HL-60 (cell line): Measurements from ENCODE around the gene PLXNA2.

Experiments used
- DNase-seq, 2 experiments: peaks; one replicate each; pipeline ENCODE4 v3.0.0-alpha.2; 2010 to 2020; ENCODE audit warnings: low read depth in 1 of 2, low spot score in 1 of 2
- H3K27ac ChIP-seq: fragments of 250-450 bp; sonication (Bioruptor Pico); replicated peaks from 2 replicates; pipeline ENCODE4 v1.5.1; 2020; ENCODE audit warnings: mild to moderate bottlenecking, moderate library complexity
- H3K27me3 ChIP-seq: fragments of 250-450 bp; sonication (Bioruptor Pico); 2 replicates; pipeline ENCODE4 v1.5.1; 2021; ENCODE audit warnings: mild to moderate bottlenecking, moderate library complexity; ENCODE audit not compliant: insufficient read depth, poor library complexity, severe bottlenecking
- H3K4me3 ChIP-seq: replicated peaks from 2 replicates; pipeline ENCODE4 v1.5.1; 2011; ENCODE audit warnings: mild to moderate bottlenecking, control low read depth, low read length; ENCODE audit not compliant: insufficient read depth
- CTCF ChIP-seq: IDR thresholded peaks from one replicate; pipeline ENCODE4 v1.5.1; 2011; ENCODE audit warnings: low read length, control low read depth, inconsistent platforms; ENCODE audit not compliant: insufficient read depth
- GABPA ChIP-seq: IDR thresholded peaks from 2 replicates; pipeline ENCODE4 v1.6.1; 2012; ENCODE audit warnings: low read depth
- POLR2AphosphoS5 ChIP-seq: IDR thresholded peaks from 2 replicates; pipeline ENCODE4 v1.6.1; 2012; ENCODE audit warnings: low read depth
- SPI1 ChIP-seq: IDR thresholded peaks from 2 replicates; pipeline ENCODE4 v1.6.1; 2012; ENCODE audit warnings: low read depth, mild to moderate bottlenecking, borderline replicate concordance
- TF ChIP-seq, protein P1 (sequence below): IDR thresholded peaks from 2 replicates; pipeline ENCODE4 v1.6.1; 2012; ENCODE audit warnings: low read depth; ENCODE audit not compliant: insufficient replicate concordance

Gene PLXNA2

DNA sequence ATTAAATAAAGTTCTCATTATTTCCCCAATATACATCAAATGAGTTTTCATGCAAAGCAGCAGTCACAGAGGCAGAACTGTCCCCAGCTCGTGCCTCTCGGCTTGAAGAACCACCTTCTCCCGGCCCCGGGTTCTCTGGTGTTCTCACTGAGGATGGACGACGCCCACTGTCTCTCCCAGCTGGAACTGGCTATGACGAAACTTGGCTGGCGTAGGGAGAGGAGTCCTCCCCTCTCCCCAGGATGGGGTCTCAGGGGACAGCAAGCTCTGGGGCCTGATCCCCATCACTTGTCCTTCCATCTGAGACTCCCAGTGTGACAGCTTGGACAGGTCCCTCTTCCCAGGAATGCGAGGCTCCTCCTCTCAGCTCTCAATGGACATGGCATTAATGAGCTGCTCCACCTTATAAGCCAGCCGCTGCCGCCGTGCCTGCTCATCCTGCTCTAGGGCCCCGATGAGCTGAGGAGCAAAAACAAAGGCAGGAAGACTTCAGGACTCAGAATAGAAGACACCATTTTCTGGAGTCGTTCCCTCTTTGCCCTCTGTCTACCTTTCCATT, 217.2 kb downstream of the PLXNA2 start:
- Histone ChIP-seq H3K4me3 (no peak overlapping the region), H3K27ac (no peak overlapping the region), H3K27me3 (peaks cover 6% of the 10 kb centered on the region)
- DNase-seq = no peak
- TF ChIP-seq POLR2AphosphoS5 = no peak

DNA sequence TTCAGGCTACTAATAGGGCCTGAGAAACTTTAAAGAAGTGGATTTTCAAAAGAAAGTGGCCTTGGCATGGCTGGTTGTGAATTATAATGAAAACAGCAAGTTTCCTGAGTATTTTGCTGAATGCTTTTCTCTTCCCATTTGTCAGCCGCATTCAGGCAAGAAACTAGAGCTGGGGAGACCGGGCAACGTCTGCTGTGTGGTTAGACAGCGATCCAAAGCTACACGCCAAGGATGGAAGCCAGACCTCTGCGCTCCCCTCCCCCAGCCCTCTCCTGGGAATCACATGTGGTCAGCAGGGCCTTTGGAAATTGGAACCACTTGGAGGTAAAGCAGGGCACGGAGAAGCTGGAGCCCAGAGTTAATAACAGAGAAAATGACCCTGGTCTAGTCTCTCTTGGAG, 219.2 kb downstream of the PLXNA2 start:
- Histone ChIP-seq H3K27ac (no peak overlapping the region), H3K27me3 (peaks cover 2% of the 10 kb centered on the region), H3K4me3 (no peak overlapping the region)
- no peak for TF ChIP-seq CTCF
- DNase-seq = no peak

GRCh38 chr1:208024406-208024805, 219.8 kb downstream of the PLXNA2 start:
- Histone ChIP-seq H3K27me3 (no peaks in the 10 kb centered on the region), H3K27ac (no peak overlapping the region), H3K4me3 (no peak overlapping the region)
- TF ChIP-seq, protein P1, sequence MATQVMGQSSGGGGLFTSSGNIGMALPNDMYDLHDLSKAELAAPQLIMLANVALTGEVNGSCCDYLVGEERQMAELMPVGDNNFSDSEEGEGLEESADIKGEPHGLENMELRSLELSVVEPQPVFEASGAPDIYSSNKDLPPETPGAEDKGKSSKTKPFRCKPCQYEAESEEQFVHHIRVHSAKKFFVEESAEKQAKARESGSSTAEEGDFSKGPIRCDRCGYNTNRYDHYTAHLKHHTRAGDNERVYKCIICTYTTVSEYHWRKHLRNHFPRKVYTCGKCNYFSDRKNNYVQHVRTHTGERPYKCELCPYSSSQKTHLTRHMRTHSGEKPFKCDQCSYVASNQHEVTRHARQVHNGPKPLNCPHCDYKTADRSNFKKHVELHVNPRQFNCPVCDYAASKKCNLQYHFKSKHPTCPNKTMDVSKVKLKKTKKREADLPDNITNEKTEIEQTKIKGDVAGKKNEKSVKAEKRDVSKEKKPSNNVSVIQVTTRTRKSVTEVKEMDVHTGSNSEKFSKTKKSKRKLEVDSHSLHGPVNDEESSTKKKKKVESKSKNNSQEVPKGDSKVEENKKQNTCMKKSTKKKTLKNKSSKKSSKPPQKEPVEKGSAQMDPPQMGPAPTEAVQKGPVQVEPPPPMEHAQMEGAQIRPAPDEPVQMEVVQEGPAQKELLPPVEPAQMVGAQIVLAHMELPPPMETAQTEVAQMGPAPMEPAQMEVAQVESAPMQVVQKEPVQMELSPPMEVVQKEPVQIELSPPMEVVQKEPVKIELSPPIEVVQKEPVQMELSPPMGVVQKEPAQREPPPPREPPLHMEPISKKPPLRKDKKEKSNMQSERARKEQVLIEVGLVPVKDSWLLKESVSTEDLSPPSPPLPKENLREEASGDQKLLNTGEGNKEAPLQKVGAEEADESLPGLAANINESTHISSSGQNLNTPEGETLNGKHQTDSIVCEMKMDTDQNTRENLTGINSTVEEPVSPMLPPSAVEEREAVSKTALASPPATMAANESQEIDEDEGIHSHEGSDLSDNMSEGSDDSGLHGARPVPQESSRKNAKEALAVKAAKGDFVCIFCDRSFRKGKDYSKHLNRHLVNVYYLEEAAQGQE = no peak
- no peak for TF ChIP-seq POLR2AphosphoS5
- no peak for TF ChIP-seq GABPA
- no peak for TF ChIP-seq CTCF
- no peak for TF ChIP-seq SPI1
- no peak for DNase-seq

DNA sequence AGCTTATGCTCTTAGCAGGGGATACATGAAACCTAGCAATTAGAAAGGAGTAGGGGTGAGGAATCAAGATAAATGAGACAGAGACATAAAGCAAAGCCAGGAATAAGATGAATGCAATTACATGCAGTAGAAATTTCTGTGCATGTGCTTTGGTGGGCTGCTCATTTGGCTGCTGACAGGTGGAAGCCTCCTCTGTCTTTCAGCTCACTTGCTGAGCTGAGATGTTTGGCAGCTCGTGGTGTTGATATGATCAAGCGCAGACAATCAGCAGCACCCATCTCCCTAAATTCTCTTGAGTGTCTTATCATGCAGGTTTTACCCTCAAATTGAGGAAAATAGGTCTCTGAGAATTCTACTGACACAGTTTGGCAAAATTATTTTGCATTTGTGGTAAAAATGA, 224.9 kb downstream of the PLXNA2 start:
- TF ChIP-seq POLR2AphosphoS5 (no peak), CTCF (no peak), SPI1 (no peak), GABPA (no peak)
- TF ChIP-seq, protein P1 = no peak
- no peak for DNase-seq
- no peak overlapping the region for H3K4me3 ChIP-seq
- no peaks in the 10 kb centered on the region for H3K27me3 ChIP-seq
- H3K27ac ChIP-seq = no peak overlapping the region
